Stimulated activated CD8-positive, alpha-beta memory T cell treated with anti-CD3 and anti-CD28 coated beads, Interleukin-15, amount 100 ng/mL, for 1 hour (primary cell): ENCODE measurements around the gene TLN1.

Experiments
- DNase-seq: peaks from one replicate; pipeline ENCODE4 v3.0.0-alpha.2; 2020; ENCODE audit warnings: low read depth

The TLN1 gene

DNA sequence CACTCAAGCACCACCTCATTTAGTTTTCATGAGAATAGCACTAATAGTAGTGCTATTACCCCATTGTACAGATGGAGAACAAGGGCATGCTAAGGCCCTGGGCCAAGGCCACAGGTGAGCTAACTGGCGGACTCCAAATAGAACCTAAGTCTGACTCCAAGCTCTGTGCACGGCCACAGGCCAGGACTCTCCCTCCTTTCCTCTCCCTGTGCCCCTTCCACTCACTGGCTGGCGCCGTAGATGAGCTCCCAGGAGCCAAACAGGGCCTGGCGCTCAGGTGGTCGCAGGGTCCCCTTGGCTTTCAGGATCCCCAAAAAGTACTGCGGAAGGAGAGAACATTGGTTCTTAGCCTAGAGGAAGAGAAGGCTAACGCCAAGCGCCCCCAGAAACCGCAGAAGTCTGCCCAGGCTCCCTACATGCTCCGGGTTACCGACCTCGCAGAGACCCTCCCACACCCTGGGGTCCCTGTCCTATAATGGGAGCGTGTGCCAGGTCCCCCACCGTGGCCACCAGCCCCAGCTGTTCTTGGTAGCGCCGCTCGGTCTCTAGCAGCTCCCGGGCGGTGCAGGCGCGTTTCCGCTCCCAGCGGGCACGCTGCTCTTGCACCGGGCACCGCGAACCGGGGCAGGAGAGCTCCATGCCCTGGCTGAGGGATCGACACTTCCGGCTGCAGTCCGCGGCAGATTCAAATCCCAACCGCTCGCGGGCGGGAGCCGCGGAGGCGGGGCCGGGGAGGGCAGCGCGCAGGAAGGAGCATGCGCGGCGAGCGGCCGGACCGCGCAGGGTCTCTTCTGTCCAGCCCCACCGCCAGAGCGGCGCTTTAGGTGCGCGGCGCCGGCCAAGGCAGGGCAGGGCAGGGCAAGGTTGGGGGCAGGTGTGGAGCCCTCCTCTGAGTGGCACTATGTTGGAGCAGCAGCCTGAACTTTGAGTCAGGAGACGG is 67.2 kb downstream of the TLN1 start, which contains the start of gene ARHGEF39:
Gene ARHGEF39, minus strand, starts transcription at position 665 of the 940 bp plus-strand sequence. Its CDS starts 26 bp downstream, at position 639.
- DNase-seq, result no peak

DNA sequence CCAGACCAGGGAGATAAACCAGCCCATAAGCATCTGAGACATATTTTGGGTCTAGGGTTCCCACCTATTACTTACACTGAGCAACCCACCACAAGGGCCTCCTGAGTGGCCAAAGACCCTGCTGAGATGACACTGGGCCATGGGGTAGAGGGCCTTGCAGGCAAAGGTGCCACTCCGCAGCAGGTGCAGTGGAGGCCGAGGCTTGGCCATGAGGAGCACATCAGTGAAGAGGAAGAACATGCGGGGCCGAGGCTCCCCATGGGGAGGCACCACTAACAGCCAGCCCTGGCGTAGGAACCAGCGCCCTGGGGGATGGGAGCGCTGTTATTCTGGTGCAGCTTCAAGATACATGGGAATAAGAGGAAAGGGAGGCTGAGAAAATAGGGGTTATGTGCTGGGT is 69.6 kb downstream of the TLN1 start:
- DNase-seq, result no peak

DNA sequence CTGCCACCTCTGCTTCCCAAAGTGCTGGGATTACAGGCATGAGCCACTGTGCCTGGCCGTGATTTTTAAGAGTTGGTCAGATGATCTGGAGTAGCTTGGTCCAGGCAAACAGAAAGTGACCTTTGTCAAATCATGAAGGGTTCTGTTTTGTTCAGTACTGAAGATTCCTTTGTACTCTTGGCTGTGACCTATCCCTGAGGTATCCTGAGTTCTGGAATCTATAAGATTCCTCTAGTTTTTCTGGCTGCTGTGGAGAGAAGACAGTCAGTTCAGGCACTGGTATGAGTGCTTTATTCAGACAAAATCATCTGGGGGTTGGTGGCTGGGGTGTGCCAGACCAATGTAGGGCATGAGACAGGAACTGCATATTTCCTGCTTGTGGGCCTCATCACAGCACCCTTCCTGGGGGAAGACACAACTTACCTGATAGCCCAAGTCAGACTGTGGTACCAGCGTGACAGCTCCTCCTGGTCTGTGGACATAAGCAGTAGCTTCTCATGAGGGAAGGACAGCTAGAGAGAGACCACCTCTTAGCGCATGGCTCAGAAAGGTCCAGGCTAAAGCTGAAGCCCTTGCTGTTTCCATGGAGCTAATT is 70.1 kb downstream of the TLN1 start:
- DNase-seq, result no peak

DNA sequence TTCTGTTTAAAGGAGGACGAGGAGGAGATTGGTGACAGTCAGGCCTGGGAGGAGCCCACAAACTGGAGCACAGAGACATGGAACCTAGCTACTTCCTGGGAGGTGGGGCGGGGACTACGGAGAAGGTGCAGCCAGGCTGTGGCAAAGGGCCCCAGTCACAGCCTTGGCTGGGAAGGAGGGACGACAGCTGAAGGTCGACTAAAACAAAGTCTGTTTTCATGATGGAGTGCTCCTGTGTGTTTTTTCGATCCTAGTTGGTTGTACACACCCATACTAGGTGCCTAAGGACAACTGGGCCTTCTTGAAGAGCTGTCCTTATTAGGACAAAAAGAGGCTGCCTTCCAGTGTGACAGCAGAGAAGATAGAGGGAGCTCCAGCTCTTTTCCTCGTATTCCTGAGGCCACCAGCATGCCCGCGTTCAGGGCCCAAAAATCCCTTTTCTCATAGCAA is 71.0 kb downstream of the TLN1 start:
- no peak for DNase-seq

DNA sequence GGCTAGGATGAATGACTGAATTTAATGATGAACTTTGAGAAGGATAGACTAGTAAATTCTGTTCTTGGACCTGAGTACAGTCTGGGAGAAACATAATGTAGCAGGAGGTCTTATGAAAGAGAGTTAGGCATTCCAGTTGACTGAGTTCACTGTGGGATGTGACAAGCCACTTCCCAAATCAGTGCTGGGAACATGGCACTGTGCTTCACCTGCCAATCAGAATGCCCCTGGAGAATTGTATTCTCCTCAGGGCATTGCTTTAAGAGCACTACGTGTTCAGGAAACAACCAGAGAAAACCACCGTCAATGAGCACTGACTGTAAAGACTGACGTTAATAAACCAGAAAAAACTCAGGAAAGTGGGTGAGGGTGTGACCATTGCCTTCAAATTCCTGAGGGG is 72.7 kb downstream of the TLN1 start:
- no peak for DNase-seq

DNA sequence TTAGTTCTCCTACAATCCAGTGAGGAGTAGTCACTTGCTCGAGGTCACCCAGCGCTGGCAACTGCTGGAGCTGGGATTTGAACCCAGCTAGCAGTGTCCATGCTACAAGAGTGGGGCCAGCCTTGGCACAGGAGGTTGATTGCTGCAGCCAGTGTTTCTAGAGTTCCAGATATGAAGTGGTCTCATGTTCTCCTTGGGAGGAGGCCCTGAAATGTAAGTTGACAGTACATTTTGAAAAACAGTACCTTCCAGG is 73.1 kb downstream of the TLN1 start:
- DNase-seq, result no peak

DNA sequence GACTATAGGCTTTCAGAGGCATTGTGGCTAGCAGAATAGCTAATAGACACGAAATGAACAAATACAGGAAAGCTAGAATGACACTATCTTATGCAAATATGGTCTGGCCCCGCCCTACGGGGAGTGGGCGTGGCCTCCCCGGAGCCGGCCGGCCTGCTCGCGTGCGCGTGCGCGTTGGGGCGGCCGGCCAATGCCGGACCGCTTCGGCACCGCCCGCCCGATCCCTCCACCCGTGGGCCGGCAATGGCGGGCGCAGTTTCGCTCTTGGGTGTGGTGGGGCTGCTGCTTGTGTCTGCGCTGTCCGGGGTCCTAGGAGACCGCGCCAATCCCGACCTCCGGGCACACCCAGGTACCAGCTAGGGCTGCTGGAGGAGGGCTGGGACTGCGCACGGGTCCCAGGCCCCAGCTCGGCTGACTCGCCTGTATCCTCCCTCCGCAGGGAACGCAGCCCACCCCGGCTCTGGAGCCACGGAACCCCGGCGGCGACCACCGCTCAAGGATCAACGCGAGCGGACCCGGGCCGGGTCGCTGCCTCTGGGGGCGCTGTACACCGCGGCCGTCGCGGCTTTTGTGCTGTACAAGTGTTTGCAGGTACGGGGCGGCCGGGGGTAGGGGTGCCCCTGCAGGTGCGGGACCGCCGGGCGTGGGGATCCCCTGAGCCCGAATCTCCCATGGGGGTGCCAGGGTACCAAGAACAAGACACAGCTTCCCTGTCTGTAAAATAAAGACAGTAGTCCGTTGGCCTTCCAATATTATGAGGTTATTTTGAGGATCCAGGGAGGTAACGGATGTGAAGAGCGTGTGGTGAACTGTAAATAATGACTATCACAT is 73.6 kb downstream of the TLN1 start, which contains the start of gene CCDC107:
Gene CCDC107, plus strand, starts transcription at position 156 of the 831 bp plus-strand sequence. Its CDS starts 88 bp downstream, at position 244.
- DNase-seq, result peak; percentile 62

DNA sequence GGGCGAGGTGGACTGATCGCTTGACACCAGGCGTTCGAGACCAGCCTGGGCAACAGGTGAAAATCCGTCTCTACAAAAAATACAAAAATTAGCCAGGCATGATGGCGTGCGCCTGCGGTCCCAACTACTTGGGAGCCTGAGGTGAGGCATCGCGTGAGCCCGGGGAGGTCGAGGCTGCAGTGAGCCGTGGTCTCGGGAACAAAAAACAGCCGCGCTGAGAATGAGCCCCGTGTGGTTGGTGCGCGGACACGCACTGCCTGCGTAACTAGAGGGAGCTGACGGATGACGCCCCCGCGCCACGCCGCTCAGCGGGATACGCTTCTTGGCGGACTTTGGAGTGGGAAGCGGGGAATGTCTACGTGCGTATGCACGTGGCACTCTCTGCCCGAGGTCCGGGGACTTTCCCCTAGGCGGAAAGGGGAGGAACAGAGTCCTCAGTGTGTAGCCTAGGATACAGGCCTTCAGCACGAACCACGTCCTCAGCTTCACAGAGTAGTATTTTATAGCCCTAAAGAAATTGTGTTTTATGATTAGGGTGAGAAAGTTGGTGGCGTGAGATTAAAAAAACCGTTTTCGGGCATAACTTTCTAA is 74.4 kb downstream of the TLN1 start, which contains the start of gene RMRP:
Gene RMRP, minus strand, starts transcription at position 474 of the 591 bp plus-strand sequence.
- DNase-seq, result peak; percentile 72

DNA sequence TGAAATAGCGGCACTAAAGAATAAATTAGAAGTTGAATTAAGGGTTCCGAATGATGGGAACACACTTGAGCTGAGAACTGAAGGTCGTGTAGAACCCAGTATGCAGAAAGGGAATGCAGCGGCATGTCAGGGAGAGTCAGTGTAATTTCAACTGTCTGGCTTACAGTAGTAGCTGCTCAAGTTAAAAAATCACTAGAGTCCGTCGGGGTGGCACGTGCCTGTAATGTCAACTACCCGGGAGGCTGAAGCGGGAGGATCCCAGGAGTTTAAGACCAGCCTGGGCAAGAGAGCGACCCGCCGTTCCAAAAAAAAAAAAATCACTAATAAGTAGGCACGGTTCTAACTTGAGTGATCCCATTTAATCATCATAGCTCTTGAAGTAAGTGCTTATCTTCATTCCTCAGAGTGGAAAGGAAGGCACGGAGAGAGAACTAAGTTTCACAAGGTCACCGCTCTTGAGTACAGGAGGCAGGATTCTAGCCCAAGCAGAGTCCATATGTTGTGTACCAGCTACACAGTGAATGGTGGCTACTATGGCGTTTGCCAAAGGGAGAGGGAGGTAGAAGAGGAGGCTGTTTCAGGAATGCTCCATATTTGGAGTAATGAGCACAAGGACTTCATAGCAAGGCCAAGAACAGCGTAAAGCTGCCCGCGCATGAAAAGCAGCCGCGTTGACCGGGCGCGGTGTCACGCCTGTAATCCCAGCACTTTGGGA is 75.0 kb downstream of the TLN1 start:
- DNase-seq, result no peak

DNA sequence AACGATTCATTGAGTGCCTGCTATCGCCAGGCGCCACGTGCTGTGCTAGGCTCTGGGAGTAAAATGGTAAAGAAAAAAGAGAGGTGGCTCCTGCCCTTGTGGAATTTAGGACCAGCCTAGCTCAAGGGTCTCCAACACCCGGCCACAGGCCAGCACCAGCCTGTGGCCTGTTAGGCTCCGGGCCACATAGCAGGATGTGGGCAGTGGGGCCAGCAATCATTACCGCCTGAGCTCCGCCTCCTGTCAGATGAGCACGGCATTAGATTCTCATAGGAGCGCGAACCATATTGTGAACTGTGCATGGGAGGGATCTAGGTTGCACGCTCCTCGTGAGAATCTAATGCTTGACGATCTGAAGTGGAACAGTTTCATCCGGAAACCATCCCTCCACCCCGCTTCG is 75.6 kb downstream of the TLN1 start:
- DNase-seq, result no peak

DNA sequence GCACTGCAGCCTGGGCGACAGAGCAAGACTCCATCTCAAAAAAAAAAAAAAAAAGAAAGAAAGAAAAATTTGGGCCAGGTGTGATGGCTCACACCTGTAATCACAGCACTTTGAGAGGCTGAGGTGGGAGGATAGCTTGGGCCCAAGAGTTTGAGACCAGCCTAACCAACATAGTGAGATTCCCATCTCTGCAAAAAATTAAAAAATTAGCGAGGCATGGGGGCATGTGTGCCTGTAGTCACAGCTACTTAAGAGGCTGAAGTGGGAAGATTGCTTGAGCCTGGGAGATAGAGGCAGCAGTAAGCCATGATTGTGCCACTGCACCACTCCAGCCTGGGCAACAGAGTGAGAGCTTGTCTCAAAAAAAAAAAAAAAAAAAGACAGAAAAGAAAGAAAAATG is 78.4 kb downstream of the TLN1 start:
- no peak for DNase-seq

DNA sequence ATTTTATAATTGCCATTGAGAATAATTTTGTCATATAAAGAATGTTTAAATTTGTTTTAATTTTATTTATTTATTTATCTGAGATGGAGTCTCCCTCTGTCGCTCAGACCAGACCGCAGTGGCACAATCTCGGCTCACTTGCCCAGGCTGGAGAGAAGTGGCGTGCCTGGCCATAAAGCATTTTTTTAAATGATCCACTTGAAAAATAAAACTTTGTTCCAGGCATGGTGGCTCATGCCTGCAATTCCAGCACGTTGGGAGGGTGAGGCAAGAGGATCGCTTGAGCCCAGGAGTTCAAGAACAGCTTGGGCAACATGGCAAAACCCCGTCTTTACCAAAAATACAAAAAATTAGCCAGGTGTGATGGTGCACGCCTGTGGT is 79.2 kb downstream of the TLN1 start:
- DNase-seq, result no peak

DNA sequence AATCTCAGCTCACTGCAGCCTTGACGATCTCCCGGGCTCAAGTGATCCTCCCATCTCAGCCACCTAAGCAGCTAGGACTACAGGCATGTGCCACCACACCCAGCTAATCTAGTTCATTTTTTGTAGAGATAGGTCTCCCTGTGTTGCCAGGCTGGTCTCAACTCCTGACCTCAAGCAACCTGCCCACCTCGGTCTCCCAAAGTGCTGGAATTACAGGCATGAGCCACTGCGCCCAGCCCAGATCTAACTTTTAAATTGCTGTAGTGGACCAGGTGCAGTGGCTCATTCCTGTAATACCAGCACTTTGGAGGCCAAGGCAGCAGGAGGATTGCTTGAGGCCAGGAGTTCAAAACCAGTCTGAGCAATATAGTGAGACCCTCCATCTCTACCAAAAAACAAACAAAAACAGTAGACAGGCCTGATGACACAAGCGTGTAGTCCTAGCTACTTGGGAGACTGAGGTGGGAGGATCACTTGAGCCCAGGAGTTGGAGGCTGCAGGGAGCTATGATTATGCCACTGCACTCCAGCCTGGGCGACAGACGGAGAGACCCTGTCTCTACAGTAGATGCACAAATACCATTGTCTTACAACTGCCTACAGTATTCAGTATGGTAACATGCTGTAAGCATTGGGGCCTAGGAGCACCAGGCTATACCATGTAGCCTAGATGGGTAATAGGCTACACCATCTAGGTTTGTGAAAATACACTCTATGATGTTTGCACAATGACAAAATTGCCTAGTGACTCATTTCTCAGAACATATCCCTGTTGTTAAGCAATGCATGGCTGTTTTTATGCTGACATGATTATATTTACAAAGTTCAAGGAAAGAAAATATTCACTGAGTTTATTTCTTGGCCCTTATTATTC is 79.8 kb downstream of the TLN1 start:
- DNase-seq, result no peak

DNA sequence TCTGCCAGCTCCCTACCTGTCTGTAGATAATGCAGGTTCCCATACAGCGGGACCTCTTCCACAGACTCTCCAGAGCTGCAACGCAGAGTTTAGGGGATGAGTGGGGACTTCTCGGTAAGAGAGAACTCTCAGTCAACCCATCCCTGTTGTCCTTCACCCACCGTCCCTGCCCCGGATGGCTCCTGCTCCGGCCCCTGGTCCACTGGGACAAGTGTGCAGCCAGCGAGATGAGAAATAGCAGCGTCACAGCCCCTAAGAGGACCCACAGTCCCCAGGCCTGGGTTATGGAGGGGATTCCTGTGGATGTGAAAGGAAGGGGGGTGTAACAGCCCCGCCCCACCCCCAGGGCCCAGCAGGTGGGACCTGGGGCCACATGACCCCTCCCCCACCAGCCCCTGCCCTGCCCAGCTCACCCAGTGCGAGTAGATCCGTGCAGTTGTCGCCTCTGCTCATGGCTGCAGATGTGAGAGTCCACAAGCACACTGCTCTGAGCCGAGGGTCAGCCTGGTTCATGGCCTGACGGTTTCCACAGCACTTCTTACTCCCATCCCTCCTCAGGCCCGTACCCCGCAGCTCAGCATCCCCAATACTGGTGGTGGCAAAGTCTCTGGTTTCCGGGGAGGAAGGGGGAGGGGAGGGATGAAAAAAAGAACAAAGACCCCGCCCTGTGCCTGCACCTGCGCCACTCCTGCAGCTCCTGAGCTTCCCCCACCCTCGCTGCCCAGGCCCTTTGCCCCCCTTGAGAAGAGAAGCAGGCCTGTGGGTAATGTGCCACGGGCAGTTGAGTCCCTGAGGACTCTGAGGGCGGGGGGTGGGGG is 81.4 kb downstream of the TLN1 start, which contains the start of gene SIT1:
Gene SIT1, minus strand, starts transcription at position 591 of the 818 bp plus-strand sequence. Its CDS starts 78 bp downstream, at position 513.
- no peak for DNase-seq

DNA sequence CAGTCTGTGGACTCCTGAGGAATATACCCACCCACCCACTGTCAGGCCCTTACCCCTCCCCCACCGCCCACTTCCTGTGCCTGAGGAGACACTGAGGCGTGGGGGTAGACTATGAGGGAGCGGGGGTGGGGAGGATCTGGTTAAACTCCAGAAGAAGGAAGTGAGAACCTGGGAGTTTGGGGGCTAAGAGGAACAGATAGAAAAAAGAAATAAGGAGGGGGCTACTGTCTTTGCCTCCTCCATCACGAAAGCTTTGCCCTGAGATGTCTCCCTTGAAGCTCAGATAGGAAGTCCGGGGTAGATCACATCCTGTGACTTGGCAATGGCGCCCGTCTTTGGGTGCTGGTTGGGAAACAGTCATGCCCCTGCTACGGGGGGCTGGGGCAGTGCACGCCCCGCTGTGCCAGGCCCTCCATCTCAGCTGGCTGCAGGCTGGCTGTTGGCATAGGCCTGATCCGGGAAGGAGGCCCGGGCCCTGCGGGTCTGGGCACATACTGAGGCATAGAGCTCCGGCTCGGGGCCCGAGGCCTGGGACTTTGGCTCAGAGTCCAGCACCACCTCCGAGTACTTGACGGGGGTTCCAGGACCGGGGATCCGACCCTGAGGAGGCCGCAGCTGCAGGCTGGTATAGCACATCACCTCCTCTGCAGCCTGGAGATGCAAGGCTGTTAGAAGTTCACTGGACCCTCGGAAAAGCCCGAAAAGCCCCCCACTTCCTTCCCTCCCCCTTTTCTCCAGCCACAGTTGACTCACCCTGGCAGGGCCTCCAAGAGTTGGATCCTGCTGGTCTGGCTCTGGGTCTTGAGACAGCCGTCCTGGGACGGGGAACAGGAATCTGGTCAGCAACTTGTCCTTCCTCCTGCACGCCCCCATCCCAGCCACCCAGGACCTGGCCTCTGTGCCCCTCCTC is 82.3 kb downstream of the TLN1 start:
- DNase-seq, result no peak
